Esophagus muscularis mucosa (tissue), 4 donors: ENCODE measurements around the gene GRK4. TPM values are rescaled to one million over a fixed set of nuclear protein-coding genes. Genes with fewer than 3 reads are reported as not detected.

Experiments
- DNase-seq: peaks from one replicate; pipeline ENCODE4 v3.0.0-alpha.2; 2017; ENCODE audit errors: extremely low spot score
- H3K27ac ChIP-seq, 4 donors: fragments of 200-600 bp; sonication (generic); replicated peaks in 1 of 4; 1 replicate in 3 of 4; 2 replicates in 1 of 4; pipeline ENCODE4 v1.5.1; 2016 to 2019; ENCODE audit warnings: mild to moderate bottlenecking in 1 of 4
- H3K27me3 ChIP-seq, 4 donors: fragments of 200-600 bp; sonication (generic); one replicate each; pipeline versions ENCODE4 v1.5.1 to v1.6.0; 2016 to 2019
- H3K36me3 ChIP-seq, 4 donors: fragments of 200-600 bp; sonication (generic); one replicate each; pipeline ENCODE4 v1.5.1; 2016 to 2019
- H3K4me1 ChIP-seq, 4 donors: fragments of 200-600 bp; sonication (generic); one replicate each; pipeline ENCODE4 v1.5.1; 2016 to 2019
- H3K4me3 ChIP-seq, 4 donors: fragments of 200-600 bp; sonication (generic); 1 replicate in 2 of 4; 2 replicates in 2 of 4; pipeline ENCODE4 v1.5.1; 2016 to 2019; ENCODE audit warnings: mild to moderate bottlenecking in 4 of 4, moderate library complexity in 1 of 4
- H3K9me3 ChIP-seq, 4 donors: fragments of 200-600 bp; sonication (generic); 1 replicate in 3 of 4; 2 replicates in 1 of 4; pipeline ENCODE4 v1.5.1; 2016 to 2019
- CTCF ChIP-seq, 3 experiments: fragments of 200-600 bp in 2 of 3; fragments of 450-650 bp in 1 of 3; sonication (generic) in 2 of 3; IDR thresholded peaks; one replicate each; pipeline ENCODE4 v1.5.1; 2017 to 2019; ENCODE audit warnings: antibody characterized with exemption in 3 of 3, mild to moderate bottlenecking in 2 of 3, moderate library complexity in 1 of 3
- EP300 ChIP-seq: sonication (generic); formaldehyde crosslinking; IDR thresholded peaks from one replicate; pipeline ENCODE4 v1.6.1; 2017; ENCODE audit warnings: antibody characterized with exemption
- POLR2A ChIP-seq: fragments of 450-650 bp; IDR thresholded peaks from one replicate; pipeline ENCODE4 v1.6.1; 2017; ENCODE audit warnings: antibody characterized with exemption, moderate library complexity, mild to moderate bottlenecking, low read depth
- POLR2AphosphoS5 ChIP-seq, 2 donors: sonication (generic); formaldehyde crosslinking; IDR thresholded peaks; one replicate each; pipeline ENCODE4 v1.6.1; 2017; ENCODE audit warnings: antibody characterized with exemption in 2 of 2
- WGBS: methylation state at CpG from one replicate; pipeline ENCODE4 v1.1.5; 2018; 5-methylcytosine and 5-hydroxymethylcytosine counted together
- intact Hi-C: fragments of 100-400 bp; cut with DNase I; formaldehyde crosslinking; loops from one replicate; pipeline ENCODE4 v1.15.1; 2023
- total RNA-seq, 4 donors: library from RNA; depleted of rRNA; stranded (reverse); fragments of >200 nt; gene quantifications; one replicate each; pipeline versions ENCODE4 v1.1.0 to v1.2.1, GENCODE V29; 2016

GRK4 gene
- total RNA-seq, 4 donors from 2014 or later: 4.8 to 8.0 (median 6.4) TPM

- no peak overlapping the region for H3K27ac ChIP-seq
- WGBS: 89% methylated on average over 7 of the region's 10 CpGs
- peaks cover 0 to 14% (median 4%) of the 10 kb centered on the region in 4 donors for H3K4me1 ChIP-seq
- no peaks in the 10 kb centered on the region for H3K9me3 ChIP-seq
- no peak overlapping the region for H3K4me3 ChIP-seq
- no peak for DNase-seq
- intact Hi-C loops: no loop called here
- H3K27me3 ChIP-seq: no peaks in the 10 kb centered on the region
- peaks cover 24 to 88% (median 63%) of the 10 kb centered on the region in 4 donors for H3K36me3 ChIP-seq
- TF ChIP-seq CTCF (IDR thresholded peaks at IDR 0.05): no peak
- no peak for TF ChIP-seq EP300
- no peak for TF ChIP-seq POLR2A
- TF ChIP-seq POLR2AphosphoS5 (IDR thresholded peaks at IDR 0.05): no peak
Observed at GRCh38 chr4:2923141-2923551, 40.2 kb upstream of the GRK4 start.

DNA sequence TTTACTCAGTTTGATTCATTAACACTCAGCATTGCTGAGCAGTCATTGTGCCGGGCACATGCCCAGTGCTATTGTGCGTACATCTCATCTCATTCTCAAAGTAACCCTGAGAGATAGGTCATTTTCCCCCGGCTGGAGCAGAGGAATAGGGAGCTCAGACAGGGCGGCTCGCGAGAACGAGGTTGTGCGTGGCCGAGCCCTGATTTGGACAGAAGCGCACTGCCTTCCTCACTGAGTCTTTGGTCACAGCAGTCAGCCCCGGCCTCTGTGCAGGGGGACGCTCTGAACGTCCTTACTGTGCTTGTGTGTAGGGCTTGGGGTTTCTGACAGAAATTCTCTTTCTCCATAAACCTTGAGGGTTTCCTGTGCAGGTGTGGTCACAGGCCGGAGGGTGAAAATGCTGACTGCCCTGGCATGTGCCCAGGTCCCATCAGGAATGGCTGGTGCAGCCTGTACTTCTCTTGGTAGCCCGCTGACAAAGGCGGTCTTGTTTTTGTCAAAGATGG, 39.6 kb upstream of the GRK4 start:
- Histone ChIP-seq H3K27me3 (no peaks in the 10 kb centered on the region), H3K9me3 (no peaks in the 10 kb centered on the region), H3K4me3 (no peak overlapping the region), H3K36me3 (peaks cover 29 to 91% (median 69%) of the 10 kb centered on the region in 4 donors), H3K27ac (no peak overlapping the region), H3K4me1 (peaks cover 0 to 14% (median 4%) of the 10 kb centered on the region in 4 donors)
- WGBS: 93% methylated on average over 16 of the region's 16 CpGs
- TF ChIP-seq CTCF (IDR thresholded peaks at IDR 0.05) (no peak), POLR2AphosphoS5 (IDR thresholded peaks at IDR 0.05) (no peak), POLR2A (no peak), EP300 (no peak)
- intact Hi-C loops: no loop called here
- no peak for DNase-seq

DNA sequence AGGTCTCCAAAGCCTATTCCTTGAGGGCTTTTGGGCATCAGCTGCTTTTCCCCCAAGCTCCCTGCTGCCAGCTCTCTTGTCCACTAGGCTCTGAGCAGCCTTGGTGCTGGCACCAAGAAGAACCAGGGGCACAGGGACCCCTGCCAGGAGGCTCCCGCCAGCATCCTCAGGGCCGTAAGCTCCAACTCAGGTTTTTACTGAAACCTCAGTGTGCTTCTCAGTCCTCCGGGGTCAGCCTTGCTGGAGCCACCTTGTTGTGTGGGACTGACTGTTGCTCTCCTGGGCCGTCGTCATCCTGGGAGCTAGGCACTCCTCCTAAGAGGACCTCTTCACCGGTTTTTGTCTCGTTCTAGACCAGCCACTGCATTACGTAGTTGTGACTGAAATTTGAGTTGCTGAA, 39.1 kb upstream of the GRK4 start:
- Histone ChIP-seq H3K4me1 (peaks cover 0 to 14% (median 4%) of the 10 kb centered on the region in 4 donors), H3K27me3 (no peaks in the 10 kb centered on the region), H3K9me3 (no peaks in the 10 kb centered on the region), H3K36me3 (peaks cover 33 to 91% (median 75%) of the 10 kb centered on the region in 4 donors), H3K4me3 (no peak overlapping the region), H3K27ac (peak overlapping the region in 1 of 4 donors; percentile 27)
- TF ChIP-seq CTCF (IDR thresholded peaks at IDR 0.05): no peak
- TF ChIP-seq POLR2A: no peak
- TF ChIP-seq POLR2AphosphoS5 (IDR thresholded peaks at IDR 0.05): no peak
- TF ChIP-seq EP300: no peak
- intact Hi-C loops: no loop called here
- DNase-seq: no peak
- WGBS: 95% methylated on average over 6 of the region's 8 CpGs

- peaks cover 37 to 91% (median 80%) of the 10 kb centered on the region in 4 donors for H3K36me3 ChIP-seq
- TF ChIP-seq POLR2A (no peak), POLR2AphosphoS5 (IDR thresholded peaks at IDR 0.05) (no peak), CTCF (IDR thresholded peaks at IDR 0.05) (no peak), EP300 (no peak)
- H3K9me3 ChIP-seq: no peaks in the 10 kb centered on the region
- intact Hi-C loops: no loop called here
- H3K27me3 ChIP-seq: no peaks in the 10 kb centered on the region
- H3K4me3 ChIP-seq: no peak overlapping the region
- no peak for DNase-seq
- H3K4me1 ChIP-seq: peaks cover 0 to 14% (median 4%) of the 10 kb centered on the region in 4 donors
- whole genome bisulfite sequencing: 79% methylated on average over 5 of the region's 7 CpGs
- H3K27ac ChIP-seq: no peak overlapping the region
Observed at GRCh38 chr4:2924765-2925301, 38.5 kb upstream of the GRK4 start.
